Body of pancreas (tissue), 4 donors: ENCODE data around the gene CDH15. TPM values are rescaled to one million over a fixed set of nuclear protein-coding genes. Genes with fewer than 3 reads are reported as not detected.

ENCODE experiments used
- ATAC-seq: fragments of 150-250 bp; one replicate; pipeline ENCODE4 v1.9.1; 2016
- DNase-seq, 4 donors: peaks; one replicate each; pipeline ENCODE4 v3.0.0-alpha.2; 2019
- H3K27ac ChIP-seq, 4 donors: fragments of 200-600 bp; sonication (generic); 1 replicate in 3 of 4; 2 replicates in 1 of 4; pipeline versions ENCODE4 v1.5.1 to v1.6.1; 2016 to 2019; ENCODE audit warnings: mild to moderate bottlenecking in 1 of 4, mixed read lengths in 1 of 4, moderate library complexity in 1 of 4
- H3K27me3 ChIP-seq, 2 donors: fragments of 200-600 bp; sonication (generic); one replicate each; pipeline ENCODE4 v1.6.0; 2016; ENCODE audit warnings: mild to moderate bottlenecking in 1 of 2
- H3K36me3 ChIP-seq, 2 donors: fragments of 200-600 bp; sonication (generic); replicated peaks in 1 of 2; 2 replicates each; pipeline ENCODE4 v1.5.1; 2016; ENCODE audit warnings: low read depth in 2 of 2; ENCODE audit not compliant: insufficient read depth in 1 of 2
- H3K4me1 ChIP-seq: fragments of 200-600 bp; sonication (generic); one replicate; pipeline ENCODE4 v1.6.0; 2016
- H3K4me3 ChIP-seq, 2 donors: fragments of 200-600 bp; sonication (generic); 1 replicate in 1 of 2; 2 replicates in 1 of 2; pipeline ENCODE4 v1.5.1; 2016 to 2019
- H3K9me3 ChIP-seq, 3 donors: fragments of 200-600 bp; sonication (generic); 1 replicate in 2 of 3; 2 replicates in 1 of 3; pipeline ENCODE4 v1.5.1; 2016
- CTCF ChIP-seq, 7 experiments: fragments of 450-650 bp in 4 of 7; fragments of 200-600 bp in 3 of 7; sonication (generic) in 3 of 7; IDR thresholded peaks; one replicate each; pipeline ENCODE4 v1.5.1; 2016 to 2019; ENCODE audit warnings: antibody characterized with exemption in 7 of 7
- POLR2A ChIP-seq, 3 donors: fragments of 450-650 bp; IDR thresholded peaks; one replicate each; pipeline ENCODE4 v1.6.1; 2016; ENCODE audit warnings: antibody characterized with exemption in 3 of 3, mild to moderate bottlenecking in 2 of 3
- WGBS, 2 donors: methylation state at CpG; one replicate each; pipeline ENCODE4 v1.1.5; 2017; 5-methylcytosine and 5-hydroxymethylcytosine counted together
- intact Hi-C: fragments of 100-400 bp; cut with DNase I; formaldehyde crosslinking; loops from one replicate; pipeline ENCODE4 v1.15.1; 2023
- total RNA-seq, 2 donors: library from RNA; depleted of rRNA; stranded (reverse); fragments of >200 nt; gene quantifications; one replicate each; pipeline ENCODE4 v1.1.0, GENCODE V29; 2016

The CDH15 gene
- total RNA-seq, 2 donors from 2014 or later, result 1.0 TPM; not detected in 1

- no peaks in the 10 kb centered on the region for H3K4me1 ChIP-seq
- H3K9me3 ChIP-seq, result peaks cover 0 to 5% (median 0%) of the 10 kb centered on the region in 3 donors
- no peaks in the 10 kb centered on the region for H3K27me3 ChIP-seq
- TF ChIP-seq CTCF (IDR thresholded peaks at IDR 0.05), result no peak
- TF ChIP-seq POLR2A (IDR thresholded peaks at IDR 0.05), result no peak
- 92 to 97% methylated on average over 1 of the region's 1 CpG for WGBS, 2 donors
- ATAC-seq, result no peak
- no peak overlapping the region for H3K27ac ChIP-seq
- intact Hi-C loops, result no loop called here
- DNase-seq, result no peak
- no peak overlapping the region for H3K4me3 ChIP-seq
- peaks cover 0 to 3% of the 10 kb centered on the region in 2 donors for H3K36me3 ChIP-seq
These were observed 42.2 kb upstream of the CDH15 start for GRCh38 chr16:89129378-89129777.

GRCh38 chr16:89130448-89130847, 41.1 kb upstream of the CDH15 start:
- Histone ChIP-seq H3K27ac (no peak overlapping the region), H3K36me3 (peaks cover 0 to 3% of the 10 kb centered on the region in 2 donors), H3K27me3 (no peaks in the 10 kb centered on the region), H3K4me3 (no peak overlapping the region), H3K4me1 (no peaks in the 10 kb centered on the region), H3K9me3 (peaks cover 0 to 5% (median 0%) of the 10 kb centered on the region in 3 donors)
- ATAC-seq, result no peak
- intact Hi-C loops, result no loop called here
- WGBS, 2 donors, result 92 to 93% methylated on average over 5 of the region's 5 CpGs
- DNase-seq, result no peak
- no peak for TF ChIP-seq CTCF (IDR thresholded peaks at IDR 0.05)

GRCh38 chr16:89131783-89132182, 39.8 kb upstream of the CDH15 start:
- Histone ChIP-seq H3K27ac (no peak overlapping the region), H3K9me3 (peaks cover 0 to 5% (median 0%) of the 10 kb centered on the region in 3 donors), H3K4me3 (no peak overlapping the region), H3K36me3 (peaks cover 0 to 3% of the 10 kb centered on the region in 2 donors), H3K4me1 (no peaks in the 10 kb centered on the region), H3K27me3 (no peaks in the 10 kb centered on the region)
- ATAC-seq, result no peak
- intact Hi-C loops, result no loop called here
- no peak for TF ChIP-seq POLR2A (IDR thresholded peaks at IDR 0.05)
- TF ChIP-seq CTCF (IDR thresholded peaks at IDR 0.05), result no peak
- 74 to 82% methylated on average over 3 to 17 of the region's 17 CpGs for WGBS, 2 donors
- peak in 1 of 4 donors; percentile 4 for DNase-seq

GRCh38 chr16:89132194-89133005, 39.1 kb upstream of the CDH15 start:
- peaks cover 0 to 7% of the 10 kb centered on the region in 2 donors for H3K36me3 ChIP-seq
- 92 to 93% methylated on average over 13 to 22 of the region's 22 CpGs for WGBS, 2 donors
- H3K27ac ChIP-seq, result no peak overlapping the region
- peaks cover 0 to 5% (median 0%) of the 10 kb centered on the region in 3 donors for H3K9me3 ChIP-seq
- H3K27me3 ChIP-seq, result no peaks in the 10 kb centered on the region
- intact Hi-C loops, result no loop called here
- TF ChIP-seq CTCF (IDR thresholded peaks at IDR 0.05), result no peak
- TF ChIP-seq POLR2A (IDR thresholded peaks at IDR 0.05), result no peak
- DNase-seq, result no peak
- no peak for ATAC-seq
- H3K4me3 ChIP-seq, result no peak overlapping the region
- no peaks in the 10 kb centered on the region for H3K4me1 ChIP-seq
